MM.1S (cell line): ENCODE measurements around the gene DCLRE1C.

Experiments used
- DNase-seq: peaks from one replicate; pipeline ENCODE4 v3.0.0-alpha.2; 2015
- H2AFZ ChIP-seq: fragments of 300-600 bp; sonication (generic); 2 replicates; pipeline ENCODE4 v1.6.0; 2016; ENCODE audit warnings: antibody characterized with exemption, low read length
- H3F3A ChIP-seq: fragments of 300-600 bp; sonication (generic); 2 replicates; pipeline ENCODE4 v1.6.1; 2016; ENCODE audit warnings: mild to moderate bottlenecking, antibody characterized with exemption, low read length, moderate library complexity, mixed read lengths; ENCODE audit not compliant: insufficient read depth
- H3K27ac ChIP-seq: fragments of 300-600 bp; sonication (generic); 2 replicates; pipeline ENCODE4 v1.5.1; 2016; ENCODE audit warnings: mild to moderate bottlenecking, low read length
- H3K27me3 ChIP-seq: fragments of 300-600 bp; sonication (generic); replicated peaks from 2 replicates; pipeline ENCODE4 v1.6.0; 2016; ENCODE audit warnings: low read length; ENCODE audit not compliant: insufficient read depth
- H3K36me3 ChIP-seq: fragments of 300-600 bp; sonication (generic); replicated peaks from 2 replicates; pipeline ENCODE4 v1.6.1; 2016; ENCODE audit warnings: mild to moderate bottlenecking, low read length, mixed read lengths; ENCODE audit not compliant: insufficient read depth
- H3K4me1 ChIP-seq: fragments of 300-600 bp; sonication (generic); 2 replicates; pipeline ENCODE4 v1.6.1; 2016; ENCODE audit warnings: low read length, mixed read lengths
- H3K4me2 ChIP-seq: fragments of 300-600 bp; sonication (generic); 2 replicates; pipeline ENCODE4 v1.6.0; 2016; ENCODE audit warnings: low read depth, low read length
- H3K4me3 ChIP-seq: fragments of 300-600 bp; sonication (generic); 2 replicates; pipeline ENCODE4 v1.5.1; 2016; ENCODE audit warnings: low read length, mixed read lengths
- H3K79me2 ChIP-seq: fragments of 300-600 bp; sonication (generic); 2 replicates; pipeline ENCODE4 v1.6.1; 2016; ENCODE audit warnings: mixed run types, low read length, mixed read lengths
- H3K9ac ChIP-seq: fragments of 300-600 bp; sonication (generic); 2 replicates; pipeline ENCODE4 v1.6.1; 2016; ENCODE audit warnings: low read length, mixed read lengths
- H3K9me2 ChIP-seq: fragments of 300-600 bp; sonication (generic); replicated peaks from 2 replicates; pipeline ENCODE4 v1.6.1; 2016; ENCODE audit warnings: mild to moderate bottlenecking, low read length, mixed read lengths; ENCODE audit not compliant: insufficient read depth
- H3K9me3 ChIP-seq: fragments of 300-600 bp; sonication (generic); replicated peaks from 2 replicates; pipeline ENCODE4 v1.6.1; 2016; ENCODE audit warnings: mild to moderate bottlenecking, low read length, mixed read lengths; ENCODE audit not compliant: insufficient read depth
- H4K20me1 ChIP-seq: fragments of 300-600 bp; sonication (generic); 2 replicates; pipeline ENCODE4 v1.6.1; 2016; ENCODE audit warnings: mild to moderate bottlenecking, low read length, moderate library complexity, mixed read lengths; ENCODE audit not compliant: insufficient read depth
- CTCF ChIP-seq: fragments of 300-600 bp; sonication (generic); IDR thresholded peaks from 2 replicates; pipeline ENCODE4 v1.5.1; 2016; ENCODE audit warnings: antibody characterized with exemption, low read length, mixed read lengths
- EZH2 ChIP-seq: fragments of 300-600 bp; sonication (generic); optimal IDR thresholded peaks from 2 replicates; pipeline ENCODE3; 2017; ENCODE audit warnings: low read depth, mild to moderate bottlenecking, antibody characterized with exemption, low read length, mixed read lengths
- EZH2phosphoT487 ChIP-seq: fragments of 300-600 bp; sonication (generic); IDR thresholded peaks from 2 replicates; pipeline ENCODE4 v1.6.1; 2018; ENCODE audit warnings: antibody characterized with exemption, low read length

The DCLRE1C gene

GRCh38 chr10:14860791-14861190 lies 93.1 kb downstream of the DCLRE1C start:
- Histone ChIP-seq H3K4me3 (no peak overlapping the region), H3K9ac (no peak overlapping the region), H3K79me2 (peaks cover 7% of the 10 kb centered on the region; the same call in 1 of the 2 replicates), H3K4me2 (no peak overlapping the region), H3K9me3 (no peaks in the 10 kb centered on the region), H4K20me1 (no peaks in the 10 kb centered on the region), H3K27me3 (no peaks in the 10 kb centered on the region), H3K27ac (no peak overlapping the region), H3F3A (peaks cover 4% of the 10 kb centered on the region; the same call in 1 of the 2 replicates), H3K9me2 (no peaks in the 10 kb centered on the region), H3K36me3 (no peaks in the 10 kb centered on the region), H2AFZ (no peak overlapping the region), H3K4me1 (peaks cover 16% of the 10 kb centered on the region; the same call in 1 of the 2 replicates)
- DNase-seq: no peak
- TF ChIP-seq EZH2phosphoT487 (no peak), CTCF (no peak)

GRCh38 chr10:14859775-14860174 lies 94.1 kb downstream of the DCLRE1C start:
- Histone ChIP-seq H3K4me1 (peaks cover 16% of the 10 kb centered on the region; the same call in 1 of the 2 replicates), H3K9me2 (no peaks in the 10 kb centered on the region), H3K9me3 (no peaks in the 10 kb centered on the region), H3K4me2 (no peak overlapping the region), H3K9ac (no peak overlapping the region), H3K4me3 (no peak overlapping the region), H3K27ac (no peak overlapping the region), H3K79me2 (peaks cover 7% of the 10 kb centered on the region; the same call in 1 of the 2 replicates), H2AFZ (no peak overlapping the region), H3K27me3 (no peaks in the 10 kb centered on the region), H3F3A (peaks cover 4% of the 10 kb centered on the region; the same call in 1 of the 2 replicates), H3K36me3 (no peaks in the 10 kb centered on the region; the same call in 1 of the 2 replicates), H4K20me1 (no peaks in the 10 kb centered on the region)
- TF ChIP-seq EZH2phosphoT487: no peak
- no peak for TF ChIP-seq EZH2
- no peak for TF ChIP-seq CTCF
- DNase-seq: no peak

GRCh38 chr10:14859043-14859442 lies 94.9 kb downstream of the DCLRE1C start:
- no peaks in the 10 kb centered on the region for H4K20me1 ChIP-seq
- H3F3A ChIP-seq: peaks cover 4% of the 10 kb centered on the region; the same call in 1 of the 2 replicates
- TF ChIP-seq CTCF (no peak), EZH2phosphoT487 (no peak), EZH2 (no peak)
- no peak overlapping the region for H3K4me3 ChIP-seq
- no peaks in the 10 kb centered on the region for H3K27me3 ChIP-seq
- peaks cover 7% of the 10 kb centered on the region; the same call in 1 of the 2 replicates for H3K79me2 ChIP-seq
- H3K9me3 ChIP-seq: no peaks in the 10 kb centered on the region
- H3K36me3 ChIP-seq: no peaks in the 10 kb centered on the region; the same call in 1 of the 2 replicates
- no peak overlapping the region for H2AFZ ChIP-seq
- H3K4me2 ChIP-seq: no peak overlapping the region
- no peak overlapping the region for H3K9ac ChIP-seq
- H3K27ac ChIP-seq: no peak overlapping the region
- DNase-seq: no peak
- peaks cover 16% of the 10 kb centered on the region; the same call in 1 of the 2 replicates for H3K4me1 ChIP-seq
- no peaks in the 10 kb centered on the region for H3K9me2 ChIP-seq
